Peyer's patch (tissue), 4 donors: ENCODE measurements around the gene LAMTOR2. TPM values are rescaled to one million over a fixed set of nuclear protein-coding genes. Genes with fewer than 3 reads are reported as not detected.

Experiments
- DNase-seq, 3 donors: peaks; one replicate each; pipeline ENCODE4 v3.0.0-alpha.2; 2017 to 2019
- H3K27ac ChIP-seq, 4 donors: fragments of 200-600 bp; sonication (generic); one replicate each; pipeline ENCODE4 v1.5.1; 2016 to 2019
- H3K27me3 ChIP-seq, 2 donors: fragments of 200-600 bp; sonication (generic); one replicate each; pipeline ENCODE4 v1.5.1; 2019
- H3K36me3 ChIP-seq, 3 donors: fragments of 200-600 bp; sonication (generic); one replicate each; pipeline ENCODE4 v1.5.1; 2016 to 2019
- H3K4me1 ChIP-seq, 4 donors: fragments of 200-600 bp; sonication (generic); one replicate each; pipeline ENCODE4 v1.5.1; 2016 to 2019
- H3K4me3 ChIP-seq, 4 donors: fragments of 200-600 bp; sonication (generic); 1 replicate in 3 of 4; 2 replicates in 1 of 4; pipeline ENCODE4 v1.5.1; 2016 to 2019; ENCODE audit warnings: mild to moderate bottlenecking in 1 of 4
- H3K9me3 ChIP-seq, 4 donors: fragments of 200-600 bp; sonication (generic); one replicate each; pipeline ENCODE4 v1.5.1; 2016 to 2019; ENCODE audit warnings: mild to moderate bottlenecking in 1 of 4
- CTCF ChIP-seq, 6 experiments: fragments of 450-650 bp in 4 of 6; fragments of 200-600 bp in 2 of 6; sonication (generic) in 1 of 6; IDR thresholded peaks; one replicate each; pipeline ENCODE4 v1.5.1; 2017 to 2019; ENCODE audit warnings: antibody characterized with exemption in 6 of 6, mild to moderate bottlenecking in 3 of 6, moderate library complexity in 1 of 6
- POLR2A ChIP-seq, 2 donors: fragments of 450-650 bp; IDR thresholded peaks; one replicate each; pipeline ENCODE4 v1.5.1; 2017; ENCODE audit warnings: antibody characterized with exemption in 2 of 2, mild to moderate bottlenecking in 2 of 2, moderate library complexity in 2 of 2
- total RNA-seq, 4 donors: library from RNA; depleted of rRNA; stranded (reverse); fragments of >200 nt; gene quantifications; one replicate each; pipeline ENCODE4 v1.1.0, GENCODE V29; 2016

Gene LAMTOR2
- total RNA-seq, 4 donors from 2014 or later: 40.4 to 75.5 (median 54.1) TPM

- no peaks in the 10 kb centered on the region for H3K27me3 ChIP-seq
- no peak for DNase-seq
- no peak for TF ChIP-seq CTCF (IDR thresholded peaks at IDR 0.05)
- TF ChIP-seq POLR2A (IDR thresholded peaks at IDR 0.05): no peak
- no peak overlapping the region for H3K4me3 ChIP-seq
- H3K27ac ChIP-seq: no peak overlapping the region
- H3K36me3 ChIP-seq: peaks cover 0 to 5% (median 0%) of the 10 kb centered on the region in 3 donors
- H3K9me3 ChIP-seq: no peaks in the 10 kb centered on the region
- no peaks in the 10 kb centered on the region for H3K4me1 ChIP-seq
Measured at GRCh38 chr1:156075162-156075561, 20.6 kb downstream of the LAMTOR2 start.

GRCh38 chr1:156075775-156076204, 21.2 kb downstream of the LAMTOR2 start:
- Histone ChIP-seq H3K9me3 (no peaks in the 10 kb centered on the region), H3K27me3 (no peaks in the 10 kb centered on the region), H3K36me3 (no peaks in the 10 kb centered on the region), H3K4me3 (peak overlapping the region in 2 of 4 donors; percentile 46 to 48), H3K4me1 (no peaks in the 10 kb centered on the region), H3K27ac (no peak overlapping the region)
- no peak for TF ChIP-seq POLR2A (IDR thresholded peaks at IDR 0.05)
- no peak for TF ChIP-seq CTCF (IDR thresholded peaks at IDR 0.05)
- no peak for DNase-seq

- DNase-seq: peak in 2 of 3 donors; percentile 60 to 73
- peaks cover 0 to 5% (median under 1%) of the 10 kb centered on the region in 4 donors for H3K4me1 ChIP-seq
- no peak for TF ChIP-seq POLR2A (IDR thresholded peaks at IDR 0.05)
- no peak for TF ChIP-seq CTCF (IDR thresholded peaks at IDR 0.05)
- H3K27ac ChIP-seq: peak overlapping the region in 2 of 4 donors; percentile 30 to 38
- H3K4me3 ChIP-seq: peak overlapping the region; percentile 41 to 48 (median 46)
- no peaks in the 10 kb centered on the region for H3K36me3 ChIP-seq
- no peaks in the 10 kb centered on the region for H3K9me3 ChIP-seq
- no peaks in the 10 kb centered on the region for H3K27me3 ChIP-seq
Measured at GRCh38 chr1:156076609-156077429, 22.2 kb downstream of the LAMTOR2 start.

DNA sequence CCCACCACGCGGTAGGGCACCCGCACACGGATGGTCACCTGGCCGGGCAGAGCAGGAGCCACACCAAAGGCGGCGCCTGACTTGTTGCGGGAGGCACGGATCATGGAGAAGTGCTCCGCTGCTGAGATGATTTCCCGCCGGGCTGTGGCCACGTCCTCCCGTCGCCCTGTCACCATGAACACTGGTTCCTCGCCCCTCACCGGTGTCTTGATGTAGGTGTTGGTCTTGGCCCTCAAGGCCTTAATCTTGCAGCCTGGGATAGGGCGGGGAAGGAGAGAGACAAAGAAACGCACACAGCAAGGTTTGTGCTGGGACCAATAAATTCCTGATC, 22.8 kb downstream of the LAMTOR2 start:
- Histone ChIP-seq H3K4me3 (no peak overlapping the region), H3K27ac (peak overlapping the region in 1 of 4 donors; percentile 38), H3K27me3 (no peaks in the 10 kb centered on the region), H3K9me3 (no peaks in the 10 kb centered on the region), H3K36me3 (no peaks in the 10 kb centered on the region), H3K4me1 (peaks cover 0 to 10% (median 3%) of the 10 kb centered on the region in 4 donors)
- DNase-seq: no peak
- TF ChIP-seq CTCF (IDR thresholded peaks at IDR 0.05) (no peak), POLR2A (IDR thresholded peaks at IDR 0.05) (no peak)

DNA sequence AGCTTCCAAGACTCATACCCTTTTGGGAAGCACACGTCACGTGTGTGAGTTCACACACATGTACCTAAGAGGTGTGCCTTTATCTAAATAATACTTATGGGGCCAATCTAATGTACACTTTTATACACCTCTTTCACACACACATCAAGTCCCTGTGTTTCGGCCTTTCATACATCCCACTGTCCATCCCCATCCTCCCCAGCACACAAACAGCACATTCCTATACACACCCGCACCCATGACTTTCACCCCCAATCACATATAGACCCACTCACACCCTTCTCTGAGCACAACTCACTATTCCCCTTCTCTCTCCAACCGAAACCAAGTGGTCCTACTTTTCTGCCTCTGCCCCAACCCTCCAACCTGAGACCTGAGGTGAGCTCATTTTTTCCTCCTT, 24.1 kb downstream of the LAMTOR2 start:
- Histone ChIP-seq H3K36me3 (no peaks in the 10 kb centered on the region), H3K27ac (no peak overlapping the region), H3K4me3 (no peak overlapping the region), H3K9me3 (no peaks in the 10 kb centered on the region), H3K27me3 (no peaks in the 10 kb centered on the region), H3K4me1 (peaks cover 0 to 17% (median 6%) of the 10 kb centered on the region in 4 donors)
- TF ChIP-seq CTCF (IDR thresholded peaks at IDR 0.05): no peak
- TF ChIP-seq POLR2A (IDR thresholded peaks at IDR 0.05): no peak
- DNase-seq: no peak
